PFSK-1 (cell line): ENCODE results near the gene LRRTM1.

Experiments used
- POLR2AphosphoS5 ChIP-seq: IDR thresholded peaks from 2 replicates; pipeline ENCODE4 v1.6.1; 2012; ENCODE audit warnings: low read depth, mild to moderate bottlenecking, control low read depth, low read length, moderate library complexity
- TAF1 ChIP-seq: IDR thresholded peaks from 2 replicates; pipeline ENCODE4 v1.6.1; 2012; ENCODE audit warnings: low read length, control low read depth, borderline replicate concordance; ENCODE audit not compliant: insufficient read depth
- TF ChIP-seq, protein P1 (sequence below), 2 experiments: IDR thresholded peaks; 2 replicates each; pipeline versions ENCODE4 v1.6.1 to v1.8.0; 2011 to 2012; ENCODE audit warnings: low read depth in 2 of 2, low read length in 2 of 2, control low read depth in 1 of 2, inconsistent platforms in 1 of 2, mild to moderate bottlenecking in 1 of 2, moderate library complexity in 1 of 2; ENCODE audit not compliant: insufficient read depth in 1 of 2

DNA sequence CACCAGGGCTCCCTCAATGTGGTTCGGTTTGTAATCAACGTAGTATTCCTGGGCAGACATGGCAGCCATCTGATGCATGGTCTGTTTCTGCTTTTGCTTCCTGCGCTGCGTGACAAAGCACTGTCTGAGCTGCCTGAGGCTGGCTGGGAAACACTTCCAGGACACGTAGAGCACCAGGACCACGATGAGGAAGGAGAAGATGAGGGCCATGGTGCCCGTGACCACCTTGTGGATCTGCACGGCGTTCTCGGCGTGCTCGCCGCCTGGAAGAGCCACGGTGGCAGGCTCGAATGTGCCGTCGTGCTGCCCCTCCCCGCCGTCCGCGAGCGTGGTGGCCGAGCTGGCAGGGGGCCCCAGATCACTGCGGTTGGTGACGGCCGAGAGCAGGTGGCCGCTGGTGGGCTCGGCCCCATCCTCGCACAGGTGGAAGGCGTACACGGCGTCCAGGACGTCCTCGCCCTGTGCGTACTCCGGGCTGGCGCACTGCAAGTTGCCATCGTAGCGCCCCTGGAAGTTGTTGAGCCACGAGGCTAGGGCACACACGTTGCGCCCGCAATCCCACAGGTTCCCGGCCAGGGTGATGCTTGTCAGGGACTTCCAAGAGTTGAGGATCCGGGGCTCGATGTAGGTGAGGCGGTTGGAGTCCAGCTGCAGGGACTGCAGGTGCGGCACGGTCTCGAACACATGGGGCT, 2.1 kb downstream of the LRRTM1 start:
- TF ChIP-seq POLR2AphosphoS5 (no peak), TAF1 (no peak)
- TF ChIP-seq, protein P1, sequence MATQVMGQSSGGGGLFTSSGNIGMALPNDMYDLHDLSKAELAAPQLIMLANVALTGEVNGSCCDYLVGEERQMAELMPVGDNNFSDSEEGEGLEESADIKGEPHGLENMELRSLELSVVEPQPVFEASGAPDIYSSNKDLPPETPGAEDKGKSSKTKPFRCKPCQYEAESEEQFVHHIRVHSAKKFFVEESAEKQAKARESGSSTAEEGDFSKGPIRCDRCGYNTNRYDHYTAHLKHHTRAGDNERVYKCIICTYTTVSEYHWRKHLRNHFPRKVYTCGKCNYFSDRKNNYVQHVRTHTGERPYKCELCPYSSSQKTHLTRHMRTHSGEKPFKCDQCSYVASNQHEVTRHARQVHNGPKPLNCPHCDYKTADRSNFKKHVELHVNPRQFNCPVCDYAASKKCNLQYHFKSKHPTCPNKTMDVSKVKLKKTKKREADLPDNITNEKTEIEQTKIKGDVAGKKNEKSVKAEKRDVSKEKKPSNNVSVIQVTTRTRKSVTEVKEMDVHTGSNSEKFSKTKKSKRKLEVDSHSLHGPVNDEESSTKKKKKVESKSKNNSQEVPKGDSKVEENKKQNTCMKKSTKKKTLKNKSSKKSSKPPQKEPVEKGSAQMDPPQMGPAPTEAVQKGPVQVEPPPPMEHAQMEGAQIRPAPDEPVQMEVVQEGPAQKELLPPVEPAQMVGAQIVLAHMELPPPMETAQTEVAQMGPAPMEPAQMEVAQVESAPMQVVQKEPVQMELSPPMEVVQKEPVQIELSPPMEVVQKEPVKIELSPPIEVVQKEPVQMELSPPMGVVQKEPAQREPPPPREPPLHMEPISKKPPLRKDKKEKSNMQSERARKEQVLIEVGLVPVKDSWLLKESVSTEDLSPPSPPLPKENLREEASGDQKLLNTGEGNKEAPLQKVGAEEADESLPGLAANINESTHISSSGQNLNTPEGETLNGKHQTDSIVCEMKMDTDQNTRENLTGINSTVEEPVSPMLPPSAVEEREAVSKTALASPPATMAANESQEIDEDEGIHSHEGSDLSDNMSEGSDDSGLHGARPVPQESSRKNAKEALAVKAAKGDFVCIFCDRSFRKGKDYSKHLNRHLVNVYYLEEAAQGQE (IDR thresholded peaks at IDR 0.05; ENCODE audit: insufficient read depth in 1 of 2, low read depth in 2 of 2, low read length in 2 of 2): no peak
